ENCODE data around the gene TTC7B.

TTC7B gene

GRCh38 chr14:90503582-90503981 is 312.6 kb downstream of the TTC7B start:
- TF ChIP-seq FOXP2 (optimal IDR thresholded peaks at IDR 0.05; ENCODE audit: borderline replicate concordance, extremely low read depth, extremely low read length, insufficient read depth) (no peak), TAF1 (IDR thresholded peaks at IDR 0.05; ENCODE audit: borderline replicate concordance, insufficient read depth, low read length) (no peak), SIN3A (IDR thresholded peaks at IDR 0.05; ENCODE audit: borderline replicate concordance, insufficient read depth, low read length) (no peak), POLR2AphosphoS5 (IDR thresholded peaks at IDR 0.05; ENCODE audit: low read depth, low read length) (no peak)
- TF ChIP-seq, protein P1, sequence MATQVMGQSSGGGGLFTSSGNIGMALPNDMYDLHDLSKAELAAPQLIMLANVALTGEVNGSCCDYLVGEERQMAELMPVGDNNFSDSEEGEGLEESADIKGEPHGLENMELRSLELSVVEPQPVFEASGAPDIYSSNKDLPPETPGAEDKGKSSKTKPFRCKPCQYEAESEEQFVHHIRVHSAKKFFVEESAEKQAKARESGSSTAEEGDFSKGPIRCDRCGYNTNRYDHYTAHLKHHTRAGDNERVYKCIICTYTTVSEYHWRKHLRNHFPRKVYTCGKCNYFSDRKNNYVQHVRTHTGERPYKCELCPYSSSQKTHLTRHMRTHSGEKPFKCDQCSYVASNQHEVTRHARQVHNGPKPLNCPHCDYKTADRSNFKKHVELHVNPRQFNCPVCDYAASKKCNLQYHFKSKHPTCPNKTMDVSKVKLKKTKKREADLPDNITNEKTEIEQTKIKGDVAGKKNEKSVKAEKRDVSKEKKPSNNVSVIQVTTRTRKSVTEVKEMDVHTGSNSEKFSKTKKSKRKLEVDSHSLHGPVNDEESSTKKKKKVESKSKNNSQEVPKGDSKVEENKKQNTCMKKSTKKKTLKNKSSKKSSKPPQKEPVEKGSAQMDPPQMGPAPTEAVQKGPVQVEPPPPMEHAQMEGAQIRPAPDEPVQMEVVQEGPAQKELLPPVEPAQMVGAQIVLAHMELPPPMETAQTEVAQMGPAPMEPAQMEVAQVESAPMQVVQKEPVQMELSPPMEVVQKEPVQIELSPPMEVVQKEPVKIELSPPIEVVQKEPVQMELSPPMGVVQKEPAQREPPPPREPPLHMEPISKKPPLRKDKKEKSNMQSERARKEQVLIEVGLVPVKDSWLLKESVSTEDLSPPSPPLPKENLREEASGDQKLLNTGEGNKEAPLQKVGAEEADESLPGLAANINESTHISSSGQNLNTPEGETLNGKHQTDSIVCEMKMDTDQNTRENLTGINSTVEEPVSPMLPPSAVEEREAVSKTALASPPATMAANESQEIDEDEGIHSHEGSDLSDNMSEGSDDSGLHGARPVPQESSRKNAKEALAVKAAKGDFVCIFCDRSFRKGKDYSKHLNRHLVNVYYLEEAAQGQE (IDR thresholded peaks at IDR 0.05; ENCODE audit: insufficient read depth in 1 of 2, low read depth in 2 of 2, low read length in 2 of 2) = no peak

GRCh38 chr14:90502760-90503159 is 313.5 kb downstream of the TTC7B start:
- TF ChIP-seq SIN3A (IDR thresholded peaks at IDR 0.05; ENCODE audit: borderline replicate concordance, insufficient read depth, low read length) = no peak
- TF ChIP-seq, protein P1 (IDR thresholded peaks at IDR 0.05; ENCODE audit: insufficient read depth in 1 of 2, low read depth in 2 of 2, low read length in 2 of 2) = no peak

- TF ChIP-seq TAF1 (IDR thresholded peaks at IDR 0.05; ENCODE audit: borderline replicate concordance, insufficient read depth, low read length) = no peak
- TF ChIP-seq, protein P1 (IDR thresholded peaks at IDR 0.05; ENCODE audit: insufficient read depth in 1 of 2, low read depth in 2 of 2, low read length in 2 of 2) = peak; percentile 55 to 83; a peak in 3 of 4 replicates
Measured at GRCh38 chr14:90500665-90501370, 315.4 kb downstream of the TTC7B start.

DNA sequence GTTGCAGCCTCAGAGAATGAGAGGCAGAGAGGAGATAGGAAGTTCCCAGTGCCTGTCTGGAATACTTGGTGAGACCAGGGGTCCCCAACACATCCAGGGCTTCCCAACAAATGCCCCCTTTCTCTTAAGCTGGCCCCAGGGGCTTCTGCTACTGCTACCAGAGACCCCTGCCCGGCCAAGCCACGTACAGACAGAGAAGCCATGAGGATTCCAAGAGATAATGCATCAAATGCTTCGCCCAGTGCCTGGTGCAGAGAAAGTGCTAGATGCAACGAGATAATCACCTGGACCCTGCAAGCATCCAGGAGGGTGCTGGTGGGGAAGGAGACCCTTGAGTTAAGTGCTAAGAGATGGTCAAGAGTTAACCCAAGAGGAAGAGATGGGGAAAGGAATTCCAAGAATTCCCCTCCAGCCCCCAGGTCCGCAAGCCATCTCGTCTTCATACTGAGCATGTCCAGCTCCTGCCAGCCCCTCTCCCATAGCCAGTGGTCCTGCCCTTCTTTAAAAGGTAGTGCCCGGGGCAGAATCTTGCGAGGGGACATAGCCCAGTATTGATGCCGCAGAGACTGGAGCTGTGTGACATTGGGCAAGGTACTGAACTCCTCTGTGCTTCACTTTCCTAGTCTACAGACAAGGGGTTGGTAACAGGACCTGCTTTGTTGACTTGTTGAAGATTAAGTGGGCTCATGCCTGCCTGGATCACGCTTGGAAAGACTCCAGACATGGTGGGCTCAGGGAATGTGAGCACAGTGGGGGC is 316.1 kb downstream of the TTC7B start:
- TF ChIP-seq FOXP2 (optimal IDR thresholded peaks at IDR 0.05; ENCODE audit: borderline replicate concordance, extremely low read depth, extremely low read length, insufficient read depth) (no peak), TAF1 (IDR thresholded peaks at IDR 0.05; ENCODE audit: borderline replicate concordance, insufficient read depth, low read length) (no peak), SIN3A (IDR thresholded peaks at IDR 0.05; ENCODE audit: borderline replicate concordance, insufficient read depth, low read length) (no peak), POLR2AphosphoS5 (IDR thresholded peaks at IDR 0.05; ENCODE audit: low read depth, low read length) (no peak)
- TF ChIP-seq, protein P1 (IDR thresholded peaks at IDR 0.05; ENCODE audit: insufficient read depth in 1 of 2, low read depth in 2 of 2, low read length in 2 of 2) = no peak
